ENCODE data around the gene ZBP1.

DNA sequence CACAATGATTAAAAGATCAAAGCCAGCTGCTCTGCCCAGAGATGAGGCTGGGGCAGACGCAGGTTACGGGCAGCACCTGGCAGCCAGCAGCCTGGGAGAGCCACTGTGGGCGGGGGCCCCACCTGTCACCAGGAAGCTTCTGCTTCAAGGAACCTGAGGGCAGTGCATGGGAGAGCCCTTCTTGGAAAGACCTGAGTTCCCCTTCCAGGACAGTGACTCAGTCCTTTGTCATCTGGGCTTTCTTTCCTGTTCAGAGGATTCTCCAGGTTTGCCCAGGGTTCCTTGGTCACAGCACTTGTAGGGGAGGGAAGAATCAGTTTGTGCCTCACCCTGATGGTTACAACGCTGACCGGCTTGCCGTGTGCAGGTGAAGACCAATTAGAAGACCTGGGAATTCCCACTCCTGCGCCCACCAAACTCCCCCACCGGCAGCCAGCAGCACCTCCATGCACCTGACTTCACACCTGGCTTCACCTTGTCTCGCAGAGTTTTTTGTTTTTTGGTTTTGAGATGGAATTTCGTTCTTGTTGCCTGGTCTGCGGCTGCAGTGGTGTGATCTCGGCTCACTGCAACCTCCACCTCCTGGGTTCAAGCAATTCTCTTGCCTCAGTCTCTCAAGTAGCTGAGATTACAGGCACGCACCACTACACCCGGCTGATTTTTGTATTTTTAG lies 2.0 kb downstream of the ZBP1 start:
- TF ChIP-seq, protein P1, sequence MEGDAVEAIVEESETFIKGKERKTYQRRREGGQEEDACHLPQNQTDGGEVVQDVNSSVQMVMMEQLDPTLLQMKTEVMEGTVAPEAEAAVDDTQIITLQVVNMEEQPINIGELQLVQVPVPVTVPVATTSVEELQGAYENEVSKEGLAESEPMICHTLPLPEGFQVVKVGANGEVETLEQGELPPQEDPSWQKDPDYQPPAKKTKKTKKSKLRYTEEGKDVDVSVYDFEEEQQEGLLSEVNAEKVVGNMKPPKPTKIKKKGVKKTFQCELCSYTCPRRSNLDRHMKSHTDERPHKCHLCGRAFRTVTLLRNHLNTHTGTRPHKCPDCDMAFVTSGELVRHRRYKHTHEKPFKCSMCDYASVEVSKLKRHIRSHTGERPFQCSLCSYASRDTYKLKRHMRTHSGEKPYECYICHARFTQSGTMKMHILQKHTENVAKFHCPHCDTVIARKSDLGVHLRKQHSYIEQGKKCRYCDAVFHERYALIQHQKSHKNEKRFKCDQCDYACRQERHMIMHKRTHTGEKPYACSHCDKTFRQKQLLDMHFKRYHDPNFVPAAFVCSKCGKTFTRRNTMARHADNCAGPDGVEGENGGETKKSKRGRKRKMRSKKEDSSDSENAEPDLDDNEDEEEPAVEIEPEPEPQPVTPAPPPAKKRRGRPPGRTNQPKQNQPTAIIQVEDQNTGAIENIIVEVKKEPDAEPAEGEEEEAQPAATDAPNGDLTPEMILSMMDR (IDR thresholded peaks at IDR 0.05; ENCODE audit: low read depth, low read length, poor library complexity, severe bottlenecking) = no peak
- TF ChIP-seq EZH2phosphoT487 (IDR thresholded peaks at IDR 0.05; ENCODE audit: borderline replicate concordance, low read length) = no peak
